Hepatocyte (in vitro differentiated cells): Measurements from ENCODE around the gene TCERG1. TPM values are rescaled to one million over a fixed set of nuclear protein-coding genes. Genes with fewer than 3 reads are reported as not detected.
"Not testable (repeated sequence)": the region's sequence is repeated elsewhere in the genome, so short reads cannot be mapped to it uniquely, and the experiment has no call there.

Experiments
- DNase-seq: peaks from one replicate; pipeline ENCODE4 v3.0.0-alpha.2; 2016; ENCODE audit warnings: low spot score
- H2AFZ ChIP-seq: fragments of 200-600 bp; sonication (generic); 2 replicates; pipeline ENCODE4 v1.6.0; 2016; ENCODE audit warnings: antibody characterized with exemption, mild to moderate bottlenecking
- H3K27ac ChIP-seq: fragments of 200-600 bp; sonication (generic); 2 replicates; pipeline ENCODE4 v1.5.1; 2016; ENCODE audit warnings: mild to moderate bottlenecking
- H3K27me3 ChIP-seq: fragments of 200-600 bp; sonication (generic); 2 replicates; pipeline ENCODE4 v1.6.1; 2016
- H3K36me3 ChIP-seq: fragments of 200-600 bp; sonication (generic); replicated peaks from 2 replicates; pipeline ENCODE4 v1.5.1; 2016; ENCODE audit warnings: low read depth; ENCODE audit not compliant: insufficient read depth
- H3K4me1 ChIP-seq: fragments of 200-600 bp; sonication (generic); 2 replicates; pipeline ENCODE4 v1.5.1; 2016; ENCODE audit warnings: mild to moderate bottlenecking, moderate library complexity; ENCODE audit not compliant: insufficient read depth
- H3K4me2 ChIP-seq: fragments of 200-600 bp; sonication (generic); 2 replicates; pipeline ENCODE4 v1.6.0; 2016
- H3K4me3 ChIP-seq: fragments of 200-600 bp; sonication (generic); 2 replicates; pipeline ENCODE4 v1.5.1; 2016; ENCODE audit warnings: mild to moderate bottlenecking
- H3K79me2 ChIP-seq: fragments of 200-600 bp; sonication (generic); 2 replicates; pipeline ENCODE4 v1.6.0; 2017; ENCODE audit warnings: mild to moderate bottlenecking
- H3K9me2 ChIP-seq: fragments of 200-600 bp; sonication (generic); replicated peaks from 2 replicates; pipeline ENCODE4 v1.6.0; 2017; ENCODE audit warnings: mild to moderate bottlenecking; ENCODE audit not compliant: insufficient read depth
- H3K9me3 ChIP-seq: fragments of 200-600 bp; sonication (generic); 2 replicates; pipeline ENCODE4 v1.5.1; 2016; ENCODE audit warnings: low read depth, mild to moderate bottlenecking
- H4K20me1 ChIP-seq: fragments of 200-600 bp; sonication (generic); 2 replicates; pipeline ENCODE4 v1.6.0; 2016; ENCODE audit warnings: mild to moderate bottlenecking; ENCODE audit not compliant: insufficient read depth, poor library complexity, severe bottlenecking
- CTCF ChIP-seq: fragments of 200-600 bp; sonication (generic); IDR thresholded peaks from 2 replicates; pipeline ENCODE4 v1.5.1; 2016; ENCODE audit warnings: antibody characterized with exemption, mild to moderate bottlenecking; ENCODE audit not compliant: poor library complexity
- EZH2 ChIP-seq: fragments of 200-600 bp; sonication (generic); IDR thresholded peaks from 2 replicates; pipeline ENCODE4 v1.6.1; 2016; ENCODE audit warnings: antibody characterized with exemption, mild to moderate bottlenecking, borderline replicate concordance
- EZH2phosphoT487 ChIP-seq: fragments of 200-600 bp; sonication (generic); IDR thresholded peaks from one replicate; pipeline ENCODE4 v1.6.1; 2018; ENCODE audit warnings: antibody characterized with exemption, mild to moderate bottlenecking, low read depth, moderate library complexity; ENCODE audit not compliant: unreplicated experiment, severe bottlenecking
- WGBS: methylation state at CpG from one replicate; pipeline ENCODE4 v1.1.6; 2016; ENCODE audit warnings: low lambda C conversion rate; ENCODE audit errors: missing lambda C conversion rate; 5-methylcytosine and 5-hydroxymethylcytosine counted together
- polyA plus RNA-seq: library from polyadenylated mRNA; unstranded; fragments of >200 nt; fragmentation: Nextera tagmentation; extraction: Ambion mirVana; gene quantifications from 2 replicates; pipeline ENCODE4 v1.2.1, GENCODE V29; 2016
- small RNA-seq: library from RNA; depleted of rRNA; stranded (forward); fragments of <200 nt; gene quantifications from one replicate; pipeline ENCODE3, GENCODE V24; 2014
- total RNA-seq: library from RNA; depleted of rRNA; stranded (reverse); fragments of >200 nt; gene quantifications from 2 replicates; pipeline ENCODE4 v1.2.3, GENCODE V29; 2014

The TCERG1 gene
- total and polyA plus RNA-seq, 2 experiments from 2014 or later = 49.3 to 68.1 TPM

DNA sequence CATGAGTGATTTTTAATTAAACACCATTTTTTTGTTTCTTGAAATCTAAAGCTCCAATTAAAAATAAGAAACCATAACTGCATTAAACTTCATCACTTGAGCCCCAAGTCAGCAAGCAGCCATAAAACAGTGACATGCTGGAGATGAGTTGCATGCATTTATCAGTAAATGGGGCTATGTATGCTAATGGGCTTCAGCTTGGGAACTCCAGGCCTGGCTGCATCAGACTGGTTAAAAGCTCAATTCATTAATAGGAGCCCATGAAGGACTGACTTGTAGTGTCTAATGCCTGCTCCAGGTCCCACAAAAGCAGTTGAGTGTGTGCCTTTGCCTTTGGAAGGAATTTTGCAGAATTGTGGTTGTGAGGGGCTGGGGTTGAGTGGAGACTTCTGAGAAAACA lies 102.5 kb downstream of the TCERG1 start:
- Histone ChIP-seq H3K27ac (no peak overlapping the region), H3K36me3 (no peaks in the 10 kb centered on the region), H3K27me3 (no peaks in the 10 kb centered on the region), H3K79me2 (no peaks in the 10 kb centered on the region), H3K4me3 (no peak overlapping the region), H2AFZ (no peak overlapping the region), H3K4me2 (no peak overlapping the region), H4K20me1 (no peaks in the 10 kb centered on the region), H3K4me1 (no peaks in the 10 kb centered on the region), H3K9me2 (no peaks in the 10 kb centered on the region), H3K9me3 (no peaks in the 10 kb centered on the region)
- no peak for DNase-seq
- TF ChIP-seq EZH2phosphoT487 (no peak), CTCF (no peak), EZH2 (no peak)

GRCh38 chr5:146553446-146553845 lies 106.3 kb downstream of the TCERG1 start:
- H3K27me3 ChIP-seq = no peaks in the 10 kb centered on the region
- no peak overlapping the region for H3K4me3 ChIP-seq

GRCh38 chr5:146556884-146557283 lies 109.8 kb downstream of the TCERG1 start:
- H3K79me2 ChIP-seq, H3K9me2 ChIP-seq, H3K4me1 ChIP-seq, H3K4me2 ChIP-seq, H4K20me1 ChIP-seq, H3K36me3 ChIP-seq, H3K27me3 ChIP-seq, H3K27ac ChIP-seq, DNase-seq, H3K9me3 ChIP-seq, H3K4me3 ChIP-seq, H2AFZ ChIP-seq: not testable (repeated sequence)
- 89% methylated on average over 3 of the region's 4 CpGs for WGBS

More at GRCh38 chr5:146553446-146553845, 106.3 kb downstream of the TCERG1 start:
- no peak overlapping the region for H3K4me2 ChIP-seq
- H3K36me3 ChIP-seq = no peaks in the 10 kb centered on the region
- H3K79me2 ChIP-seq = no peaks in the 10 kb centered on the region
- no peaks in the 10 kb centered on the region for H4K20me1 ChIP-seq
- H3K4me1 ChIP-seq = no peaks in the 10 kb centered on the region
- TF ChIP-seq CTCF (no peak), EZH2 (no peak)
- no peak for DNase-seq
- no peak overlapping the region for H3K27ac ChIP-seq
- 73% methylated on average over 3 of the region's 3 CpGs for WGBS
- H3K9me3 ChIP-seq = no peaks in the 10 kb centered on the region
- no peaks in the 10 kb centered on the region for H3K9me2 ChIP-seq
- no peak overlapping the region for H2AFZ ChIP-seq

GRCh38 chr5:146560205-146560812 lies 113.2 kb downstream of the TCERG1 start:
- H2AFZ ChIP-seq = no peak overlapping the region
- WGBS = 45% methylated on average over 3 of the region's 3 CpGs
- no peaks in the 10 kb centered on the region for H3K36me3 ChIP-seq
- no peaks in the 10 kb centered on the region for H4K20me1 ChIP-seq
- H3K9me2 ChIP-seq = no peaks in the 10 kb centered on the region
- H3K4me3 ChIP-seq = no peak overlapping the region
- no peaks in the 10 kb centered on the region for H3K27me3 ChIP-seq
- no peaks in the 10 kb centered on the region for H3K4me1 ChIP-seq
- TF ChIP-seq EZH2phosphoT487 (no peak), EZH2 (no peak), CTCF (no peak)
- H3K79me2 ChIP-seq = no peaks in the 10 kb centered on the region
- DNase-seq = no peak
- no peaks in the 10 kb centered on the region for H3K9me3 ChIP-seq
- H3K27ac ChIP-seq = no peak overlapping the region
- no peak overlapping the region for H3K4me2 ChIP-seq

Small RNA genes lying within 50 kb of the gene (small RNA-seq; reads per million reads assigned to genes)
- gene RF02271 = not detected

Other genes with a start within 250 kb of the TCERG1 start
- 17.5 and 28.8 TPM in 2 replicates for gene RBM27, start 243.7 kb upstream of the TCERG1 start, total RNA-seq
- gene RBM27, start 243.7 kb upstream of the TCERG1 start, polyA plus RNA-seq = 3.0 TPM in 2 replicates
- gene POU4F3, start 108.5 kb upstream of the TCERG1 start, total RNA-seq = 0.36 TPM in 1 of 2 replicates, not detected in the other
- gene POU4F3, start 108.5 kb upstream of the TCERG1 start, polyA plus RNA-seq = not detected in 2 replicates
- gene GPR151, start 68.9 kb downstream of the TCERG1 start, total RNA-seq = 0.03 TPM in 1 of 2 replicates, not detected in the other
- not detected in 2 replicates for gene GPR151, start 68.9 kb downstream of the TCERG1 start, polyA plus RNA-seq